Endothelial cell of umbilical vein (primary cell): Measurements from ENCODE around the gene ST6GAL1. TPM values are rescaled to one million over a fixed set of nuclear protein-coding genes. Genes with fewer than 3 reads are reported as not detected.

Experiments used
- BruUV-seq: library from RNA; stranded (reverse); fragments of 400-500 nt; replicated peaks from 2 replicates; lab custom pipeline; 2021; lab: Mats Ljungman, UMichigan
- CTCF ChIA-PET: fragments of 300-600, 350-600 bp; sonication (Branson Sonifier 250); formaldehyde crosslinking; loops from one replicate; lab custom pipeline; 2021; ENCODE audit warnings: antibody characterized with exemption, inconsistent platforms; lab: Charles Lee
- POLR2A ChIA-PET: fragments of 300-600, 350-600 bp; sonication (Branson Sonifier 250); formaldehyde crosslinking; loops from one replicate; lab custom pipeline; 2021; ENCODE audit warnings: antibody characterized with exemption, inconsistent platforms; lab: Charles Lee
- DNase-seq: peaks from one replicate; pipeline ENCODE4 v3.0.0-alpha.2; 2011; ENCODE audit warnings: low read depth, low spot score
- FAIRE-seq: peaks from 2 replicates; lab custom pipeline; 2011; peaks lifted over from hg19 to GRCh38; lab: Jason Lieb, UNC
- H2AFZ ChIP-seq: 2 replicates; pipeline ENCODE4 v1.6.0; 2012; ENCODE audit warnings: low read depth, low read length, control low read depth, inconsistent platforms
- H3K27ac ChIP-seq: 2 replicates; pipeline ENCODE4 v1.5.1; 2011; ENCODE audit warnings: low read depth, mild to moderate bottlenecking, control low read depth, low read length, moderate library complexity; ENCODE audit not compliant: insufficient read depth
- H3K27me3 ChIP-seq, 2 experiments: 2 replicates each; pipeline versions ENCODE4 v1.6.0 to v1.6.1; 2011; ENCODE audit warnings: low read length in 2 of 2, mixed read lengths in 1 of 2; ENCODE audit not compliant: control insufficient read depth in 2 of 2, insufficient read depth in 2 of 2
- H3K36me3 ChIP-seq, 2 experiments: 2 replicates in 1 of 2; 3 replicates in 1 of 2; pipeline ENCODE4 v1.5.1; 2011; ENCODE audit warnings: low read length in 2 of 2, mild to moderate bottlenecking in 1 of 2, moderate library complexity in 1 of 2; ENCODE audit not compliant: control insufficient read depth in 2 of 2, insufficient read depth in 2 of 2; ENCODE audit errors: extremely low read depth in 1 of 2
- H3K4me1 ChIP-seq: 3 replicates; pipeline ENCODE4 v1.5.1; 2011; ENCODE audit warnings: mild to moderate bottlenecking, low read length; ENCODE audit not compliant: control insufficient read depth, insufficient read depth; ENCODE audit errors: extremely low read depth
- H3K4me2 ChIP-seq: 2 replicates; pipeline ENCODE4 v1.6.1; 2011; ENCODE audit warnings: low read length, control low read depth, mixed read lengths; ENCODE audit not compliant: insufficient read depth
- H3K4me3 ChIP-seq, 3 experiments: fragments of 200-600 bp in 1 of 3; sonication (generic), shearing (Covaris generic) in 1 of 3; replicated peaks in 1 of 3; 2 replicates each; pipeline ENCODE4 v1.5.1; 2011 to 2016; ENCODE audit warnings: control low read depth in 3 of 3, low read length in 3 of 3, mild to moderate bottlenecking in 2 of 3, inconsistent platforms in 1 of 3, low read depth in 1 of 3, moderate library complexity in 1 of 3; ENCODE audit not compliant: insufficient read depth in 1 of 3
- H3K79me2 ChIP-seq: 2 replicates; pipeline ENCODE4 v1.6.0; 2012; ENCODE audit warnings: low read length, inconsistent platforms; ENCODE audit not compliant: control insufficient read depth, insufficient read depth
- H3K9ac ChIP-seq: replicated peaks from 2 replicates; pipeline ENCODE3; 2011; ENCODE audit warnings: low read length, control low read depth; ENCODE audit not compliant: insufficient read depth; ENCODE audit errors: extremely low read depth
- H3K9me1 ChIP-seq: replicated peaks from 3 replicates; pipeline ENCODE4 v1.6.0; 2011; ENCODE audit warnings: mild to moderate bottlenecking, low read length; ENCODE audit not compliant: control insufficient read depth, insufficient read depth; ENCODE audit errors: extremely low read depth
- H3K9me3 ChIP-seq: replicated peaks from 2 replicates; pipeline ENCODE4 v1.5.1; 2012; ENCODE audit warnings: low read length, inconsistent platforms; ENCODE audit not compliant: control insufficient read depth, insufficient read depth
- H4K20me1 ChIP-seq: replicated peaks from 2 replicates; pipeline ENCODE3; 2011; ENCODE audit warnings: mild to moderate bottlenecking, low read length; ENCODE audit not compliant: control insufficient read depth, insufficient read depth; ENCODE audit errors: extremely low read depth
- EZH2 ChIP-seq: IDR thresholded peaks from 2 replicates; pipeline ENCODE4 v1.6.1; 2012; ENCODE audit warnings: borderline replicate concordance, low read depth, mild to moderate bottlenecking, moderate library complexity, low read length, inconsistent platforms; ENCODE audit not compliant: severe bottlenecking
- FOS ChIP-seq: IDR thresholded peaks from 2 replicates; pipeline ENCODE4 v1.6.1; 2011; ENCODE audit warnings: mild to moderate bottlenecking, low read length, moderate library complexity, borderline replicate concordance; ENCODE audit not compliant: insufficient read depth
- GATA2 ChIP-seq: IDR thresholded peaks from 2 replicates; pipeline ENCODE4 v1.7.0; 2011; ENCODE audit warnings: low read depth, mild to moderate bottlenecking, moderate library complexity, mixed read lengths, low read length; ENCODE audit not compliant: insufficient read length, insufficient read depth
- JUN ChIP-seq: IDR thresholded peaks from 2 replicates; pipeline ENCODE4 v1.6.1; 2011; ENCODE audit warnings: borderline replicate concordance, low read depth; ENCODE audit not compliant: insufficient read length, insufficient read depth
- MYC ChIP-seq: IDR thresholded peaks from one replicate; pipeline ENCODE4 v1.6.1; 2011; ENCODE audit warnings: mild to moderate bottlenecking, low read depth, low read length
- POLR2A ChIP-seq: IDR thresholded peaks from 2 replicates; pipeline ENCODE4 v1.6.1; 2012; ENCODE audit warnings: low read depth, mild to moderate bottlenecking, control low read depth, low read length
- POLR2AphosphoS5 ChIP-seq: IDR thresholded peaks from 2 replicates; pipeline ENCODE4 v1.6.1; 2012; ENCODE audit warnings: low read depth, mild to moderate bottlenecking, control low read depth, low read length, moderate library complexity; ENCODE audit not compliant: insufficient read depth
- dilution Hi-C: fragments of 300-500 bp; cut with MboI; formaldehyde crosslinking; loops from one replicate; pipeline ENCODE4 v1.15.0; 2019; ENCODE audit warnings: low sequenced_read_pairs; ENCODE audit not compliant: extremely low pct_ligation_motif_present
- intact Hi-C: fragments of 100-400 bp; cut with micrococcal nuclease; formaldehyde crosslinking; loops from one replicate; pipeline ENCODE4 v1.10.0; 2022
- polyA plus RNA-seq, 4 experiments: library from polyadenylated mRNA; depleted of rRNA in 3 of 4; stranded (reverse) in 3 of 4; unstranded in 1 of 4; fragments of >200 nt; gene quantifications; 2 replicates each; pipeline versions ENCODE4 v1.2.1 to v1.2.3, GENCODE V29; 2011 to 2012; ENCODE audit warnings: missing spikeins in 1 of 4
- total RNA-seq: library from RNA; stranded (reverse); gene quantifications from 2 replicates; pipeline ENCODE4 v1.2.3, GENCODE V29; 2021
- TF ChIP-seq, protein P1 (sequence below), 2 donors: IDR thresholded peaks; 1 replicate in 1 of 2; 2 replicates in 1 of 2; pipeline ENCODE4 v1.5.1; 2011; ENCODE audit warnings: low read length in 2 of 2, mild to moderate bottlenecking in 2 of 2, moderate library complexity in 2 of 2, control low read depth in 1 of 2, inconsistent platforms in 1 of 2, low read depth in 1 of 2; ENCODE audit not compliant: insufficient read depth in 1 of 2; ENCODE audit errors: extremely low read depth in 1 of 2
- TF ChIP-seq, protein P2 (sequence below): IDR thresholded peaks from 2 replicates; pipeline ENCODE4 v1.6.1; 2011; ENCODE audit not compliant: insufficient read depth, insufficient read length

Gene ST6GAL1
- total and polyA plus RNA-seq, 2 donors (not counting 3 experiments of a cell fraction or from before 2014, with no cell fraction given) = 63.9 to 101 TPM

- Histone ChIP-seq H3K9me1 (no peaks in the 10 kb centered on the region), H3K9me3 (no peaks in the 10 kb centered on the region), H3K36me3 (peaks cover 0 to under 1% of the 10 kb centered on the region in 2 experiments), H3K79me2 (no peaks in the 10 kb centered on the region), H2AFZ (peak overlapping the region; percentile 51), H3K4me3 (peak overlapping the region in 1 of 3 experiments; percentile 23), H4K20me1 (no peaks in the 10 kb centered on the region), H3K4me2 (peak overlapping the region; percentile 62), H3K9ac (no peak overlapping the region), H3K27me3 (no peaks in the 10 kb centered on the region), H3K27ac (no peak overlapping the region), H3K4me1 (peaks cover 14% of the 10 kb centered on the region)
- BruUV-seq = no TSS peak
- ChIA-PET CTCF (interaction anchor here (0.9 to 2.3 kb wide), 9 partner anchors 10 to 235 kb away, joined by 3 to 17 read pairs (median 4); partner anchors contain the start of gene RPL39L), POLR2A (interaction anchor here (0.6 kb wide), 1 partner anchor 136 kb away, joined by 3 read pairs; no protein-coding TSS in a partner anchor)
- no peak for TF ChIP-seq POLR2A
- TF ChIP-seq MYC = no peak
- no peak for TF ChIP-seq FOS
- no peak for TF ChIP-seq POLR2AphosphoS5
- no peak for TF ChIP-seq GATA2
- TF ChIP-seq EZH2 = no peak
- TF ChIP-seq, protein P1, sequence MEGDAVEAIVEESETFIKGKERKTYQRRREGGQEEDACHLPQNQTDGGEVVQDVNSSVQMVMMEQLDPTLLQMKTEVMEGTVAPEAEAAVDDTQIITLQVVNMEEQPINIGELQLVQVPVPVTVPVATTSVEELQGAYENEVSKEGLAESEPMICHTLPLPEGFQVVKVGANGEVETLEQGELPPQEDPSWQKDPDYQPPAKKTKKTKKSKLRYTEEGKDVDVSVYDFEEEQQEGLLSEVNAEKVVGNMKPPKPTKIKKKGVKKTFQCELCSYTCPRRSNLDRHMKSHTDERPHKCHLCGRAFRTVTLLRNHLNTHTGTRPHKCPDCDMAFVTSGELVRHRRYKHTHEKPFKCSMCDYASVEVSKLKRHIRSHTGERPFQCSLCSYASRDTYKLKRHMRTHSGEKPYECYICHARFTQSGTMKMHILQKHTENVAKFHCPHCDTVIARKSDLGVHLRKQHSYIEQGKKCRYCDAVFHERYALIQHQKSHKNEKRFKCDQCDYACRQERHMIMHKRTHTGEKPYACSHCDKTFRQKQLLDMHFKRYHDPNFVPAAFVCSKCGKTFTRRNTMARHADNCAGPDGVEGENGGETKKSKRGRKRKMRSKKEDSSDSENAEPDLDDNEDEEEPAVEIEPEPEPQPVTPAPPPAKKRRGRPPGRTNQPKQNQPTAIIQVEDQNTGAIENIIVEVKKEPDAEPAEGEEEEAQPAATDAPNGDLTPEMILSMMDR (IDR thresholded peaks at IDR 0.05; ENCODE audit: extremely low read depth in 1 of 2, insufficient read depth in 1 of 2, low read depth in 1 of 2, low read length in 2 of 2) = no peak
- TF ChIP-seq JUN = no peak
- TF ChIP-seq, protein P2, sequence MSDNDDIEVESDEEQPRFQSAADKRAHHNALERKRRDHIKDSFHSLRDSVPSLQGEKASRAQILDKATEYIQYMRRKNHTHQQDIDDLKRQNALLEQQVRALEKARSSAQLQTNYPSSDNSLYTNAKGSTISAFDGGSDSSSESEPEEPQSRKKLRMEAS = no peak
- intact Hi-C loops = loop anchor here (2.0 to 10.0 kb wide), 2 partner anchors 43 to 979 kb away; partner anchors contain the start of gene ETV5
- DNase-seq (peak; percentile 27), FAIRE-seq (peak; percentile 24)
- dilution Hi-C loops = no loop called here
Observed at GRCh38 chr3:187084126-187084525, 153.8 kb downstream of the ST6GAL1 start.
